Omental fat pad (tissue), 4 donors: ENCODE results near the gene DYRK2. TPM values are rescaled to one million over a fixed set of nuclear protein-coding genes. Genes with fewer than 3 reads are reported as not detected.

ENCODE experiments used
- ATAC-seq: fragments of 150-250 bp; one replicate; pipeline ENCODE4 v1.9.1; 2016; ENCODE audit warnings: mild to moderate bottlenecking, moderate library complexity; ENCODE audit not compliant: low FRiP score
- DNase-seq: peaks from one replicate; pipeline ENCODE4 v3.0.0-alpha.2; 2019; ENCODE audit warnings: low spot score
- CTCF ChIP-seq, 3 donors: fragments of 450-650 bp; IDR thresholded peaks; one replicate each; pipeline ENCODE4 v1.5.1; 2016 to 2017; ENCODE audit warnings: antibody characterized with exemption in 3 of 3, mild to moderate bottlenecking in 3 of 3, moderate library complexity in 2 of 3
- total RNA-seq, 4 donors: library from RNA; depleted of rRNA; stranded (reverse); fragments of >200 nt; gene quantifications; one replicate each; pipeline ENCODE4 v1.1.0, GENCODE V29; 2016

The DYRK2 gene
- total RNA-seq, 4 donors from 2014 or later, result 9.1 to 23.4 (median 18.4) TPM

- no peak for TF ChIP-seq CTCF (IDR thresholded peaks at IDR 0.05)
- DNase-seq (no peak), ATAC-seq (no peak)
Observed at GRCh38 chr12:67691220-67691619, 42.7 kb downstream of the DYRK2 start.

- DNase-seq, result no peak
- TF ChIP-seq CTCF (IDR thresholded peaks at IDR 0.05), result no peak
- no peak for ATAC-seq
Observed at GRCh38 chr12:67692135-67692534, 43.6 kb downstream of the DYRK2 start.

- TF ChIP-seq CTCF (IDR thresholded peaks at IDR 0.05), result no peak
- no peak for ATAC-seq
- no peak for DNase-seq
Observed at GRCh38 chr12:67692966-67693365, 44.4 kb downstream of the DYRK2 start.

- ATAC-seq, result no peak
- no peak for TF ChIP-seq CTCF (IDR thresholded peaks at IDR 0.05)
Observed at GRCh38 chr12:67693894-67694293, 45.3 kb downstream of the DYRK2 start.

GRCh38 chr12:67694306-67694900 lies 45.9 kb downstream of the DYRK2 start:
- no peak for TF ChIP-seq CTCF (IDR thresholded peaks at IDR 0.05)
- DNase-seq, result no peak
- ATAC-seq, result no peak

More at GRCh38 chr12:67693894-67694293, 45.3 kb downstream of the DYRK2 start:
- DNase-seq, result no peak

- ATAC-seq (no peak), DNase-seq (no peak)
- TF ChIP-seq CTCF (IDR thresholded peaks at IDR 0.05), result no peak
Observed at GRCh38 chr12:67695974-67696373, 47.4 kb downstream of the DYRK2 start.

- DNase-seq, result no peak
- ATAC-seq, result no peak
- TF ChIP-seq CTCF (IDR thresholded peaks at IDR 0.05), result no peak
Observed at GRCh38 chr12:67697443-67697842, 48.9 kb downstream of the DYRK2 start.
